ENCODE data around the gene NUDT15. TPM values are rescaled to one million over a fixed set of nuclear protein-coding genes. Genes with fewer than 3 reads are reported as not detected.

Gene NUDT15
- total RNA-seq, 4 donors from 2014 or later: 7.1 to 13.9 (median 10.7) TPM

DNA sequence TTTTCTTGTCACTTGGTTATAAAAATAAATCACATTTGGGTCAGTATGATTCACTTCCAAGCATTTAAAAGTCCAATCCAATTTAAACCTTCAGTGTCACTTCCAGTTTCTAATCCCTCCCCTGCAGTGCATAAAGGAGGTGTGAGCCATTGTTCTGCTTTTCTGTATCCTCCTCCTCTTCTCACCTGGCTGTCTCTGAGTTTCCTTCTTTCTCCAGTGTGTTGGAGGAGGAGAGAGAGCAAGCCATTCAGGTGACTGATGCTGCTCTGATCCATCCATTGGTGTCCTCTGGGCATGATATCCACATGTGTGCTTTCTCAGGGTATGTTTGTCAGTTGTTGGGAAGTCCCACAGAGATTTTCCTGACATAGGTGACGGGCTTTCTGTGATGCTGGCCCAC lies 1.2 kb downstream of the NUDT15 start:
- ATAC-seq: no peak
- Histone ChIP-seq H3K9me3 (no peaks in the 10 kb centered on the region), H3K27ac (peak overlapping the region; percentile 93 to 99 (median 97)), H3K4me1 (peaks cover 6 to 16% of the 10 kb centered on the region in 2 donors), H3K36me3 (peaks cover 0 to 13% of the 10 kb centered on the region in 2 donors), H3K4me3 (peak overlapping the region in 1 of 4 donors; percentile 87), H3K27me3 (no peaks in the 10 kb centered on the region)
- in situ Hi-C loops (cut with MboI; ENCODE audit: low sequenced_read_pairs in 4 of 4): loop anchor here in 1 of 4 donors (10.0 kb wide), 1 partner anchor 56 kb away; the partner anchor contains the start of gene MED4
- intact Hi-C loops (cut with DNase I; ENCODE audit: low total_unique reads): loop anchor here (1.0 to 5.0 kb wide), 2 partner anchors 38 to 194 kb away; partner anchors contain the start of gene ITM2B
- DNase-seq: no peak
- TF ChIP-seq, protein P1, sequence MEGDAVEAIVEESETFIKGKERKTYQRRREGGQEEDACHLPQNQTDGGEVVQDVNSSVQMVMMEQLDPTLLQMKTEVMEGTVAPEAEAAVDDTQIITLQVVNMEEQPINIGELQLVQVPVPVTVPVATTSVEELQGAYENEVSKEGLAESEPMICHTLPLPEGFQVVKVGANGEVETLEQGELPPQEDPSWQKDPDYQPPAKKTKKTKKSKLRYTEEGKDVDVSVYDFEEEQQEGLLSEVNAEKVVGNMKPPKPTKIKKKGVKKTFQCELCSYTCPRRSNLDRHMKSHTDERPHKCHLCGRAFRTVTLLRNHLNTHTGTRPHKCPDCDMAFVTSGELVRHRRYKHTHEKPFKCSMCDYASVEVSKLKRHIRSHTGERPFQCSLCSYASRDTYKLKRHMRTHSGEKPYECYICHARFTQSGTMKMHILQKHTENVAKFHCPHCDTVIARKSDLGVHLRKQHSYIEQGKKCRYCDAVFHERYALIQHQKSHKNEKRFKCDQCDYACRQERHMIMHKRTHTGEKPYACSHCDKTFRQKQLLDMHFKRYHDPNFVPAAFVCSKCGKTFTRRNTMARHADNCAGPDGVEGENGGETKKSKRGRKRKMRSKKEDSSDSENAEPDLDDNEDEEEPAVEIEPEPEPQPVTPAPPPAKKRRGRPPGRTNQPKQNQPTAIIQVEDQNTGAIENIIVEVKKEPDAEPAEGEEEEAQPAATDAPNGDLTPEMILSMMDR (IDR thresholded peaks at IDR 0.05 in 4 of 5, conservative IDR thresholded peaks at IDR 0.05 in 1 of 5): no peak
- no peak for TF ChIP-seq POLR2A (IDR thresholded peaks at IDR 0.05)

DNA sequence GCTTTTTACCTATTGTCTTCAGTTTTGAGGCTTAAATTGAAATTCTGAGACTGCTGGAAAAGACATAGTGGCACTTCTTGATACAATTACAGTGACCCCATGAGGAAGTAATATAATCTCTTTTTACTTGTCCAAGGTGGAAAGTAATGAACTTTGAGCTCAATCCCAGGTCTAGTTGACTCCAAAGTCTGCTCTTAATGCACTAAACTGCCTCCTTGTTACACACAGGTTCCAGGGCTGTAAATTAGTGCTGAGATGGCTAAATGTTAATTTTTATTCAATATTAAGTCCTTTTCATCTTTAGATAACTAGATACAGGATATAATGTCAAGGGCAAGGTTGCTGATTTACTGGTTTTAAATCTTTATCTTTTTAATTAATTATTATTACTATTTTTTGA lies 2.5 kb downstream of the NUDT15 start:
- Histone ChIP-seq H3K9me3 (no peaks in the 10 kb centered on the region), H3K27me3 (no peaks in the 10 kb centered on the region), H3K4me1 (peaks cover 6 to 16% of the 10 kb centered on the region in 2 donors), H3K27ac (no peak overlapping the region), H3K36me3 (peaks cover 0 to 13% of the 10 kb centered on the region in 2 donors), H3K4me3 (no peak overlapping the region)
- no peak for DNase-seq
- TF ChIP-seq, protein P1 (IDR thresholded peaks at IDR 0.05 in 4 of 5, conservative IDR thresholded peaks at IDR 0.05 in 1 of 5): no peak
- TF ChIP-seq POLR2A (IDR thresholded peaks at IDR 0.05): no peak
- in situ Hi-C loops (cut with MboI; ENCODE audit: low sequenced_read_pairs in 4 of 4): no loop called here
- intact Hi-C loops (cut with DNase I; ENCODE audit: low total_unique reads): no loop called here
- ATAC-seq: no peak

DNA sequence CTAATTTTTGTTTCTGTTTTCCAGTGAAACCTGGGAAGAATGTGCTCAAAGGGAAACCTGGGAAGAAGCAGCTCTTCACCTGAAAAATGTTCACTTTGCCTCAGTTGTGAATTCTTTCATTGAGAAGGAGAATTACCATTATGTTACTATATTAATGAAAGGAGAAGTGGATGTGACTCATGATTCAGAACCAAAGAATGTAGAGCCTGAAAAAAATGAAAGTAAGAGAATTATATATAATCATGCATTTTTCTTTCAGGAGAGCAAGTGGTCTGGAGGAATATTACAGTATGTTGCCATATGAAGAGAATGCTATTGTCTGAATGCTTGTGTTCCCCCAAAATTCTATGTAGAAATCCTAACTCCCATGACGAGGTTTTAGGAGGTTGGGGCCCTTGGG lies 3.4 kb downstream of the NUDT15 start:
- ATAC-seq (no peak), DNase-seq (no peak)
- no peak overlapping the region for H3K27ac ChIP-seq
- H3K4me3 ChIP-seq: no peak overlapping the region
- H3K36me3 ChIP-seq: peaks cover 0 to 13% of the 10 kb centered on the region in 2 donors
- no peaks in the 10 kb centered on the region for H3K27me3 ChIP-seq
- peaks cover 6 to 16% of the 10 kb centered on the region in 2 donors for H3K4me1 ChIP-seq
- H3K9me3 ChIP-seq: no peaks in the 10 kb centered on the region
- no peak for TF ChIP-seq POLR2A (IDR thresholded peaks at IDR 0.05)
- TF ChIP-seq, protein P1 (IDR thresholded peaks at IDR 0.05 in 4 of 5, conservative IDR thresholded peaks at IDR 0.05 in 1 of 5): no peak
- in situ Hi-C loops (cut with MboI; ENCODE audit: low sequenced_read_pairs in 4 of 4) (no loop called here), intact Hi-C loops (cut with DNase I; ENCODE audit: low total_unique reads) (no loop called here)

GRCh38 chr13:48042894-48043293 lies 5.4 kb downstream of the NUDT15 start:
- Histone ChIP-seq H3K27ac (no peak overlapping the region), H3K36me3 (peaks cover 0 to 18% of the 10 kb centered on the region in 2 donors)
- in situ Hi-C loops (cut with MboI; ENCODE audit: low sequenced_read_pairs in 4 of 4): no loop called here

More at GRCh38 chr13:48042894-48043293, 5.4 kb downstream of the NUDT15 start:
- DNase-seq (no peak), ATAC-seq (no peak)
- no peaks in the 10 kb centered on the region for H3K9me3 ChIP-seq
- peaks cover 0 to 5% of the 10 kb centered on the region in 2 donors for H3K4me1 ChIP-seq
- intact Hi-C loops (cut with DNase I; ENCODE audit: low total_unique reads): no loop called here
- TF ChIP-seq, protein P1 (IDR thresholded peaks at IDR 0.05 in 4 of 5, conservative IDR thresholded peaks at IDR 0.05 in 1 of 5): no peak
- H3K4me3 ChIP-seq: no peak overlapping the region
- H3K27me3 ChIP-seq: no peaks in the 10 kb centered on the region

All from gastrocnemius medialis (tissue), 4 donors.